Measurements from ENCODE around the gene KPNA6.

DNA sequence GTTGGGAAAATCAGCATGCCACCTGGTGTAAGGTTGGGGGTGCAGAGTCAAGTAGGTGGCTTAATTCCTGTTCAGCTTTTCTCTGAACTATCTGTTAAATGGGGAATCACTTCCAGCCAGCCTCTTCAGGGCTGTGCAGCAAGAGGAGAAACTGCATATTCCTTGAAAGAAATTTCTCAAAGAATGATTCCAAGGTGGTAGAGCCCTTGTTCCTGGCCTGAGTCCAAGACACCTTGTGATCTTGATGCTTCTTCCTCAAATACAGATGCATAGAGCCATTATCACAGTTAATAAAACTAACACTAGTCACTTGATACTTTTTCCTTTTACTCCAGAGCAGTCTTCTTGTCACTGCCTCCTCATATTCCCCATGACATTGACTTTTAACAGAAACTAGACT is 76.8 kb downstream of the KPNA6 start:
- TF ChIP-seq, protein P1, sequence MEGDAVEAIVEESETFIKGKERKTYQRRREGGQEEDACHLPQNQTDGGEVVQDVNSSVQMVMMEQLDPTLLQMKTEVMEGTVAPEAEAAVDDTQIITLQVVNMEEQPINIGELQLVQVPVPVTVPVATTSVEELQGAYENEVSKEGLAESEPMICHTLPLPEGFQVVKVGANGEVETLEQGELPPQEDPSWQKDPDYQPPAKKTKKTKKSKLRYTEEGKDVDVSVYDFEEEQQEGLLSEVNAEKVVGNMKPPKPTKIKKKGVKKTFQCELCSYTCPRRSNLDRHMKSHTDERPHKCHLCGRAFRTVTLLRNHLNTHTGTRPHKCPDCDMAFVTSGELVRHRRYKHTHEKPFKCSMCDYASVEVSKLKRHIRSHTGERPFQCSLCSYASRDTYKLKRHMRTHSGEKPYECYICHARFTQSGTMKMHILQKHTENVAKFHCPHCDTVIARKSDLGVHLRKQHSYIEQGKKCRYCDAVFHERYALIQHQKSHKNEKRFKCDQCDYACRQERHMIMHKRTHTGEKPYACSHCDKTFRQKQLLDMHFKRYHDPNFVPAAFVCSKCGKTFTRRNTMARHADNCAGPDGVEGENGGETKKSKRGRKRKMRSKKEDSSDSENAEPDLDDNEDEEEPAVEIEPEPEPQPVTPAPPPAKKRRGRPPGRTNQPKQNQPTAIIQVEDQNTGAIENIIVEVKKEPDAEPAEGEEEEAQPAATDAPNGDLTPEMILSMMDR (IDR thresholded peaks at IDR 0.05; ENCODE audit: low read length) = no peak
- no peak for TF ChIP-seq EZH2 (IDR thresholded peaks at IDR 0.05; ENCODE audit: borderline replicate concordance, low read length)
